ENCODE data around the gene CXXC4. TPM values are rescaled to one million over a fixed set of nuclear protein-coding genes. Genes with fewer than 3 reads are reported as not detected.

CXXC4 gene
- total and polyA plus RNA-seq, 2 donors (not counting 1 experiment from before 2014, with no cell fraction given), result under 0.01 to 0.02 TPM

GRCh38 chr4:104524026-104524425 is 29.3 kb upstream of the CXXC4 start:
- Histone ChIP-seq H3K27ac (ENCODE audit: insufficient read depth, low read length) (no peak overlapping the region), H3K79me2 (ENCODE audit: control insufficient read depth, insufficient read depth, low read length) (no peaks in the 10 kb centered on the region), H3K36me3 (ENCODE audit: control insufficient read depth, insufficient read depth, low read length) (no peaks in the 10 kb centered on the region), H3K4me3 (replicated peaks in 1 of 4; ENCODE audit: control extremely low read depth in 1 of 4, insufficient read depth in 1 of 4, low read depth in 3 of 4, low read length in 4 of 4) (no peak overlapping the region), H4K20me1 (ENCODE audit: control insufficient read depth, extremely low read depth, insufficient read depth, low read length) (no peaks in the 10 kb centered on the region), H3K9me3 (ENCODE audit: control insufficient read depth, insufficient read depth, low read depth, low read length) (no peaks in the 10 kb centered on the region), H3K27me3 (ENCODE audit: control insufficient read depth, insufficient read depth, low read length) (no peaks in the 10 kb centered on the region), H3K4me1 (ENCODE audit: control insufficient read depth, extremely low read depth, insufficient read depth, low read length) (no peaks in the 10 kb centered on the region), H2AFZ (ENCODE audit: low read length) (no peak overlapping the region), H3K9ac (ENCODE audit: insufficient read depth, low read length) (no peak overlapping the region), H3K4me2 (ENCODE audit: extremely low read depth, insufficient read depth, low read length) (no peak overlapping the region)
- TF ChIP-seq EZH2 (IDR thresholded peaks at IDR 0.05; ENCODE audit: low read length, missing control alignments), result no peak
- TF ChIP-seq CTCF (conservative IDR thresholded peaks at IDR 0.05 in 1 of 2, IDR thresholded peaks at IDR 0.05 in 1 of 2; ENCODE audit: low read depth in 1 of 2, low read length in 2 of 2), result no peak
- DNase-seq (ENCODE audit: low read depth in 2 of 2), result peak in 1 of 2 donors; percentile 10

GRCh38 chr4:104519588-104519987 is 24.9 kb upstream of the CXXC4 start:
- DNase-seq (ENCODE audit: low read depth in 2 of 2), result no peak
- Histone ChIP-seq H3K4me3 (replicated peaks in 1 of 4; ENCODE audit: control extremely low read depth in 1 of 4, insufficient read depth in 1 of 4, low read depth in 3 of 4, low read length in 4 of 4) (no peak overlapping the region), H3K27me3 (ENCODE audit: control insufficient read depth, insufficient read depth, low read length) (no peaks in the 10 kb centered on the region), H3K27ac (ENCODE audit: insufficient read depth, low read length) (no peak overlapping the region), H3K9me3 (ENCODE audit: control insufficient read depth, insufficient read depth, low read depth, low read length) (no peaks in the 10 kb centered on the region), H3K36me3 (ENCODE audit: control insufficient read depth, insufficient read depth, low read length) (no peaks in the 10 kb centered on the region), H3K4me1 (ENCODE audit: control insufficient read depth, extremely low read depth, insufficient read depth, low read length) (no peaks in the 10 kb centered on the region), H3K9ac (ENCODE audit: insufficient read depth, low read length) (no peak overlapping the region), H3K79me2 (ENCODE audit: control insufficient read depth, insufficient read depth, low read length) (no peaks in the 10 kb centered on the region), H3K4me2 (ENCODE audit: extremely low read depth, insufficient read depth, low read length) (no peak overlapping the region), H4K20me1 (ENCODE audit: control insufficient read depth, extremely low read depth, insufficient read depth, low read length) (no peaks in the 10 kb centered on the region), H2AFZ (ENCODE audit: low read length) (no peak overlapping the region)
- TF ChIP-seq CTCF (conservative IDR thresholded peaks at IDR 0.05 in 1 of 2, IDR thresholded peaks at IDR 0.05 in 1 of 2; ENCODE audit: low read depth in 1 of 2, low read length in 2 of 2), result no peak
- no peak for TF ChIP-seq EZH2 (IDR thresholded peaks at IDR 0.05; ENCODE audit: low read length, missing control alignments)

GRCh38 chr4:104516884-104517283 is 22.2 kb upstream of the CXXC4 start:
- Histone ChIP-seq H3K4me2 (ENCODE audit: extremely low read depth, insufficient read depth, low read length) (no peak overlapping the region), H4K20me1 (ENCODE audit: control insufficient read depth, extremely low read depth, insufficient read depth, low read length) (no peaks in the 10 kb centered on the region), H3K4me3 (replicated peaks in 1 of 4; ENCODE audit: control extremely low read depth in 1 of 4, insufficient read depth in 1 of 4, low read depth in 3 of 4, low read length in 4 of 4) (no peak overlapping the region), H3K27me3 (ENCODE audit: control insufficient read depth, insufficient read depth, low read length) (no peaks in the 10 kb centered on the region), H3K36me3 (ENCODE audit: control insufficient read depth, insufficient read depth, low read length) (no peaks in the 10 kb centered on the region), H3K79me2 (ENCODE audit: control insufficient read depth, insufficient read depth, low read length) (no peaks in the 10 kb centered on the region), H3K9me3 (ENCODE audit: control insufficient read depth, insufficient read depth, low read depth, low read length) (no peaks in the 10 kb centered on the region), H3K27ac (ENCODE audit: insufficient read depth, low read length) (no peak overlapping the region), H3K9ac (ENCODE audit: insufficient read depth, low read length) (no peak overlapping the region), H3K4me1 (ENCODE audit: control insufficient read depth, extremely low read depth, insufficient read depth, low read length) (no peaks in the 10 kb centered on the region), H2AFZ (ENCODE audit: low read length) (no peak overlapping the region)
- TF ChIP-seq EZH2 (IDR thresholded peaks at IDR 0.05; ENCODE audit: low read length, missing control alignments), result no peak
- TF ChIP-seq CTCF (conservative IDR thresholded peaks at IDR 0.05 in 1 of 2, IDR thresholded peaks at IDR 0.05 in 1 of 2; ENCODE audit: low read depth in 1 of 2, low read length in 2 of 2), result no peak
- DNase-seq (ENCODE audit: low read depth in 2 of 2), result no peak

Data from fibroblast of lung (primary cell).